CD4-positive, CD25-positive, alpha-beta regulatory T cell (primary cell): ENCODE data around the gene DNAJC13. TPM values are rescaled to one million over a fixed set of nuclear protein-coding genes. Genes with fewer than 3 reads are reported as not detected.

Experiments
- ATAC-seq, 2 donors: fragments of 150-1000 bp; cut with Tn5 transposase; one replicate each; pipeline ENCODE4 v1.10.0; 2021; ENCODE audit warnings: low read depth in 2 of 2, moderate number of reproducible peaks in 2 of 2, moderate library complexity in 1 of 2
- DNase-seq, 3 donors: peaks; one replicate each; pipeline versions ENCODE4 v3.0.0 to v3.0.0-alpha.2; 2012 to 2022; ENCODE audit warnings: mixed read lengths in 1 of 3
- H3K27ac ChIP-seq: one replicate; pipeline ENCODE4 v1.7.0; 2013; ENCODE audit warnings: mild to moderate bottlenecking, low read length; ENCODE audit not compliant: insufficient read depth, poor library complexity, severe bottlenecking
- H3K27me3 ChIP-seq: one replicate; pipeline ENCODE4 v1.7.0; 2013; ENCODE audit warnings: low read length; ENCODE audit not compliant: control insufficient read depth, insufficient read depth
- H3K36me3 ChIP-seq: one replicate; pipeline ENCODE4 v1.7.0; 2013; ENCODE audit warnings: mild to moderate bottlenecking, low read length, moderate library complexity; ENCODE audit not compliant: control insufficient read depth, insufficient read depth
- H3K4me1 ChIP-seq: 2 replicates; pipeline ENCODE4 v1.7.0; 2013; ENCODE audit warnings: mild to moderate bottlenecking, low read length; ENCODE audit not compliant: insufficient read depth, control insufficient read depth, poor library complexity, severe bottlenecking
- H3K4me3 ChIP-seq: one replicate; pipeline ENCODE4 v1.7.0; 2013; ENCODE audit warnings: low read depth, mild to moderate bottlenecking, low read length, moderate library complexity
- H3K9me3 ChIP-seq, 2 experiments: 1 replicate in 1 of 2; 2 replicates in 1 of 2; pipeline ENCODE4 v1.7.0; 2013; ENCODE audit warnings: low read length in 2 of 2, mild to moderate bottlenecking in 1 of 2, moderate library complexity in 1 of 2; ENCODE audit not compliant: control insufficient read depth in 2 of 2
- H3K27ac Mint-ChIP-seq, 3 donors: one replicate each; pipeline ENCODE4 v1.8.0; 2020 to 2022; ENCODE audit warnings: mild to moderate bottlenecking in 3 of 3, mixed read lengths in 3 of 3, moderate library complexity in 2 of 3
- H3K27me3 Mint-ChIP-seq: one replicate; pipeline ENCODE4 v1.8.0; 2022; ENCODE audit warnings: mild to moderate bottlenecking, mixed read lengths
- H3K36me3 Mint-ChIP-seq: one replicate; pipeline ENCODE4 v1.8.0; 2020; ENCODE audit warnings: mixed read lengths
- H3K4me1 Mint-ChIP-seq, 4 donors: one replicate each; pipeline ENCODE4 v1.8.0; 2020 to 2022; ENCODE audit warnings: mixed read lengths in 4 of 4, mild to moderate bottlenecking in 1 of 4
- H3K4me3 Mint-ChIP-seq, 4 donors: one replicate each; pipeline ENCODE4 v1.8.0; 2020 to 2022; ENCODE audit warnings: mild to moderate bottlenecking in 4 of 4, mixed read lengths in 4 of 4, moderate library complexity in 3 of 4
- H3K9me3 Mint-ChIP-seq, 7 donors: one replicate each; pipeline ENCODE4 v1.8.0; 2020 to 2022; ENCODE audit warnings: mixed read lengths in 7 of 7, mild to moderate bottlenecking in 3 of 7, moderate library complexity in 2 of 7
- polyA plus RNA-seq, 4 donors: library from polyadenylated mRNA; unstranded; fragments of 300-500 nt; fragmentation: Illumina TruSeq; gene quantifications; one replicate each; pipeline ENCODE4 v1.2.3, GENCODE V29; 2021
- total RNA-seq: library from RNA; stranded (reverse); gene quantifications from one replicate; pipeline ENCODE4 v1.2.3, GENCODE V29; 2022

DNAJC13 gene
- total and polyA plus RNA-seq, 5 donors from 2014 or later, result 7.1 to 29.4 (median 10.6) TPM

GRCh38 chr3:132486099-132486498 is 68.8 kb downstream of the DNAJC13 start:
- no peak overlapping the region for H3K27ac Mint-ChIP-seq
- Histone ChIP-seq H3K9me3 (no peaks in the 10 kb centered on the region), H3K27ac (no peak overlapping the region), H3K27me3 (no peaks in the 10 kb centered on the region), H3K36me3 (peaks cover 80% of the 10 kb centered on the region), H3K4me3 (no peak overlapping the region), H3K4me1 (no peaks in the 10 kb centered on the region)
- H3K27me3 Mint-ChIP-seq, result no peaks in the 10 kb centered on the region
- DNase-seq (no peak), ATAC-seq (no peak)
- H3K4me3 Mint-ChIP-seq, result no peak overlapping the region
- H3K36me3 Mint-ChIP-seq, result peaks cover 35% of the 10 kb centered on the region
- peaks cover 0 to 6% (median under 1%) of the 10 kb centered on the region in 4 donors for H3K4me1 Mint-ChIP-seq
- H3K9me3 Mint-ChIP-seq, result no peaks in the 10 kb centered on the region

GRCh38 chr3:132488151-132488550 is 70.8 kb downstream of the DNAJC13 start:
- H3K27me3 ChIP-seq, result no peaks in the 10 kb centered on the region
- no peaks in the 10 kb centered on the region for H3K4me1 ChIP-seq
- Mint-ChIP-seq H3K4me3 (no peak overlapping the region), H3K27ac (no peak overlapping the region), H3K36me3 (peaks cover 32% of the 10 kb centered on the region), H3K4me1 (peaks cover 0 to 6% (median under 1%) of the 10 kb centered on the region in 4 donors), H3K27me3 (no peaks in the 10 kb centered on the region), H3K9me3 (no peaks in the 10 kb centered on the region)
- DNase-seq, result no peak
- no peak overlapping the region for H3K4me3 ChIP-seq
- peaks cover 79% of the 10 kb centered on the region for H3K36me3 ChIP-seq
- H3K27ac ChIP-seq, result no peak overlapping the region
- H3K9me3 ChIP-seq, result no peaks in the 10 kb centered on the region
- ATAC-seq, result no peak

DNA sequence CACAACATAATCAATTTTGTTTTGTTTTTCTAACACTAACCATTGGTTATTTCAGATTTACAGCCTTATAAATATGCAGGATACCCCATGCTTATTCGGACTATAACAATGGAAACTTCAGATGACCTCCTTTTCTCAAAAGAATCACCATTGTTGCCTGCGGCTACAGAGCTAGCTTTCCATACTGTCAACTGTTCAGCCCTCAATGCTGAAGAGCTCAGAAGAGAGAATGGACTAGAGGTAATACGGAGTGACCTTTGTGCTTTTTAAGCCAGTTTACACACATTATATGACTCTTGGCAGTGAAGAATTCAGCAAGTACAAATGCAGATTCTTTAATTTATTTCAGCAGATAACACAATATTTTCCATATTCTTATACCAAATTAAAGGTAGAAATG is 81.8 kb downstream of the DNAJC13 start:
- Mint-ChIP-seq H3K4me3 (no peak overlapping the region), H3K4me1 (peaks cover 0 to 8% (median 4%) of the 10 kb centered on the region in 4 donors), H3K27me3 (no peaks in the 10 kb centered on the region), H3K36me3 (peaks cover 46% of the 10 kb centered on the region), H3K9me3 (peaks cover 0 to 3% (median 0%) of the 10 kb centered on the region in 7 donors), H3K27ac (no peak overlapping the region)
- no peaks in the 10 kb centered on the region for H3K27me3 ChIP-seq
- peaks cover 89% of the 10 kb centered on the region for H3K36me3 ChIP-seq
- no peak overlapping the region for H3K4me3 ChIP-seq
- no peaks in the 10 kb centered on the region for H3K4me1 ChIP-seq
- no peak overlapping the region for H3K27ac ChIP-seq
- ATAC-seq (no peak), DNase-seq (no peak)
- no peaks in the 10 kb centered on the region for H3K9me3 ChIP-seq

- Mint-ChIP-seq H3K9me3 (no peaks in the 10 kb centered on the region), H3K36me3 (peaks cover 54% of the 10 kb centered on the region), H3K27me3 (no peaks in the 10 kb centered on the region), H3K4me1 (peaks cover 0 to 4% (median 0%) of the 10 kb centered on the region in 4 donors), H3K27ac (no peak overlapping the region), H3K4me3 (no peak overlapping the region)
- Histone ChIP-seq H3K4me3 (no peak overlapping the region), H3K36me3 (peaks cover 89% of the 10 kb centered on the region), H3K9me3 (no peaks in the 10 kb centered on the region), H3K4me1 (no peaks in the 10 kb centered on the region), H3K27me3 (no peaks in the 10 kb centered on the region), H3K27ac (no peak overlapping the region)
- DNase-seq, result no peak
- ATAC-seq, result no peak
Measured at GRCh38 chr3:132503559-132503958, 86.3 kb downstream of the DNAJC13 start.

DNA sequence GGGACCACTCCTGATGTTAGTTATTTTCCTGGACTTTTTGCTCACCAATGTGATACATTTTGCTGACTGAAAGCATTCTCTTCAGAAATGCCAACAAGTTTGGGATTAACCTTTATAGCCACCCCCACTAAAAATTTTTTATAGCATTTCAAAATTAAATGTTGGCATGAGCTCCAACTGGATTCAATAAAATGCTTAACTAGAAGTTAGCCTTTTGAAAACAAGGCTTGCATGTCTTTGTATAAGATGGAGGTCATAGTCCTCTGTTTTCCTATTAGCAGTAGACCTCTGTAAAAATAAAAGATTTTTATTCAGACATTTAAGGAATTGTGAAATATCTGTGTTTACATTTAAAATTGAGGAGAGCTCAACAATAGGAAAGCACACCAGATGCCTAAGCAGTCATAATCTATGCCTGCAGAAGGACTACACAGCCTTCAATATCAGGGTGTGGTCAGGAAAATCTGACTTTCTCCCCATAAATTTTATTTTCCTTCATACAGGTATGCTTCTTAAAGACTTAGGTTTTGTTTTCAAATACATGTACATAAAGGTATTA is 87.2 kb downstream of the DNAJC13 start:
- Mint-ChIP-seq H3K4me1 (peaks cover 0 to 4% (median 0%) of the 10 kb centered on the region in 4 donors), H3K27ac (no peak overlapping the region), H3K36me3 (peaks cover 62% of the 10 kb centered on the region), H3K9me3 (no peaks in the 10 kb centered on the region), H3K27me3 (no peaks in the 10 kb centered on the region), H3K4me3 (no peak overlapping the region)
- Histone ChIP-seq H3K27ac (no peak overlapping the region), H3K4me3 (no peak overlapping the region), H3K27me3 (no peaks in the 10 kb centered on the region), H3K9me3 (no peaks in the 10 kb centered on the region), H3K4me1 (no peaks in the 10 kb centered on the region), H3K36me3 (peaks cover 89% of the 10 kb centered on the region)
- ATAC-seq (no peak), DNase-seq (no peak)

GRCh38 chr3:132507657-132508056 is 90.4 kb downstream of the DNAJC13 start:
- Histone ChIP-seq H3K4me3 (no peak overlapping the region), H3K27ac (no peak overlapping the region), H3K36me3 (peaks cover 85% of the 10 kb centered on the region), H3K4me1 (no peaks in the 10 kb centered on the region), H3K27me3 (no peaks in the 10 kb centered on the region), H3K9me3 (no peaks in the 10 kb centered on the region)
- DNase-seq, result no peak
- no peak for ATAC-seq
- H3K4me1 Mint-ChIP-seq, result no peaks in the 10 kb centered on the region
- no peaks in the 10 kb centered on the region for H3K27me3 Mint-ChIP-seq
- peaks cover 56% of the 10 kb centered on the region for H3K36me3 Mint-ChIP-seq
- H3K9me3 Mint-ChIP-seq, result no peaks in the 10 kb centered on the region
- no peak overlapping the region for H3K4me3 Mint-ChIP-seq
- no peak overlapping the region for H3K27ac Mint-ChIP-seq

DNA sequence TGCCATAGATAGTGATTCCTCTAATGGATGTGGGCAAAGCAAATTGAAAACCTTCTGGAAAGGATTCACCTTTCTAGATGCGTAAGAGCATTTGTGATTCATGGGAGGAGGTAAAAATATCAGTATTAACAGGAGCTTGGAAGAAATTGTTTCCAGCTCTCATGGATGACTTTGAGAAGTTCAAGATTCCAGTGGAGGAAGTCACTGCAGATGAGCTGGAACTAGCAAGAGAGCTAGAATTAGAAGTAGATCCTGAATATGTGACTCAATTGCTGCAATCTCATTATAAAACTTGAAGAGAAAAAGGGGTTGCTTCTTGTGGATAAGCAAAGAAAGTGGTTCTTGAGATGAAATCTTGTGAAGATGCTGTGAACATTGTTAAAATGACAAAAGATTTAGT is 91.8 kb downstream of the DNAJC13 start:
- DNase-seq (no peak), ATAC-seq (no peak)
- Histone ChIP-seq H3K27me3 (no peaks in the 10 kb centered on the region), H3K4me1 (no peaks in the 10 kb centered on the region), H3K9me3 (no peaks in the 10 kb centered on the region), H3K27ac (no peak overlapping the region), H3K4me3 (no peak overlapping the region), H3K36me3 (peaks cover 84% of the 10 kb centered on the region)
- Mint-ChIP-seq H3K9me3 (no peaks in the 10 kb centered on the region), H3K36me3 (peaks cover 53% of the 10 kb centered on the region), H3K27ac (no peak overlapping the region), H3K4me1 (no peaks in the 10 kb centered on the region), H3K27me3 (no peaks in the 10 kb centered on the region), H3K4me3 (no peak overlapping the region)

GRCh38 chr3:132509506-132509905 is 92.2 kb downstream of the DNAJC13 start:
- no peak for DNase-seq
- no peaks in the 10 kb centered on the region for H3K9me3 ChIP-seq
- peaks cover 55% of the 10 kb centered on the region for H3K36me3 Mint-ChIP-seq
- H3K27ac ChIP-seq, result no peak overlapping the region
- H3K4me1 ChIP-seq, result no peaks in the 10 kb centered on the region
- peaks cover 85% of the 10 kb centered on the region for H3K36me3 ChIP-seq
- H3K4me3 Mint-ChIP-seq, result no peak overlapping the region
- no peak for ATAC-seq
- no peaks in the 10 kb centered on the region for H3K4me1 Mint-ChIP-seq
- H3K27ac Mint-ChIP-seq, result no peak overlapping the region
- H3K9me3 Mint-ChIP-seq, result no peaks in the 10 kb centered on the region
- no peaks in the 10 kb centered on the region for H3K27me3 ChIP-seq
- no peak overlapping the region for H3K4me3 ChIP-seq
- no peaks in the 10 kb centered on the region for H3K27me3 Mint-ChIP-seq
